Spleen (tissue), 7 donors: Measurements from ENCODE around the gene EZR.
A peak's percentile ranks its signal among the peaks of the same experiment; 100 is the strongest.

Experiments
- CTCF ChIP-seq, 11 experiments: fragments of 200-600 bp in 7 of 11; fragments of 450-650 bp in 4 of 11; sonication (generic) in 4 of 11; IDR thresholded peaks in 8 of 11; conservative IDR thresholded peaks in 3 of 11; 1 replicate in 7 of 11; 2 replicates in 4 of 11; pipeline versions ENCODE4 v1.4.0 to v1.8.0; 2016 to 2021; ENCODE audit warnings: antibody characterized with exemption in 11 of 11, inconsistent platforms in 4 of 11, mild to moderate bottlenecking in 1 of 11
- POLR2AphosphoS5 ChIP-seq, 3 donors: sonication (generic); formaldehyde crosslinking; IDR thresholded peaks; one replicate each; pipeline ENCODE4 v1.5.1; 2017; ENCODE audit warnings: antibody characterized with exemption in 3 of 3
- donor health status: DM: no; HTN: no; CAD: no; lungs with moderate emphysema.
- donor health status: DM: no; HTN: no; CAD: no.
- donor health status: DM: no; HTN: no; CAD: no.

- TF ChIP-seq CTCF (IDR thresholded peaks at IDR 0.05 in 8 of 11, conservative IDR thresholded peaks at IDR 0.05 in 3 of 11) (peak in 9 of 11 experiments; percentile 24 to 53 (median 39)), POLR2AphosphoS5 (IDR thresholded peaks at IDR 0.05) (no peak)
These were observed 25.7 kb downstream of the EZR start for GRCh38 chr6:158793432-158793831.
